HCT116 (cell line): ENCODE data around the gene RAI2.

ENCODE experiments used
- CEBPB ChIP-seq: IDR thresholded peaks from 2 replicates; pipeline ENCODE4 v1.6.1; 2012; ENCODE audit warnings: low read depth
- EZH2phosphoT487 ChIP-seq: fragments of 200-600 bp; IDR thresholded peaks from 2 replicates; pipeline ENCODE4 v1.6.1; 2018; ENCODE audit warnings: antibody characterized with exemption, borderline replicate concordance
- POLR2AphosphoS5 ChIP-seq: IDR thresholded peaks from 2 replicates; pipeline ENCODE4 v1.6.1; 2011; ENCODE audit warnings: mild to moderate bottlenecking, low read depth, low read length, moderate library complexity
- RAD21 ChIP-seq: IDR thresholded peaks from 2 replicates; pipeline ENCODE4 v1.6.1; 2012; ENCODE audit warnings: low read depth, mild to moderate bottlenecking
- TF ChIP-seq, protein P1 (sequence below), 3 experiments: fragments of 200-600 bp in 1 of 3; sonication (generic) in 1 of 3; IDR thresholded peaks in 2 of 3; conservative IDR thresholded peaks in 1 of 3; 2 replicates each; pipeline ENCODE4 v1.5.1; 2012 to 2017; ENCODE audit warnings: low read depth in 2 of 3, low read length in 2 of 3, antibody characterized with exemption in 1 of 3, borderline replicate concordance in 1 of 3, control low read depth in 1 of 3, mild to moderate bottlenecking in 1 of 3, mixed read lengths in 1 of 3, mixed run types in 1 of 3, moderate library complexity in 1 of 3; ENCODE audit not compliant: insufficient read depth in 1 of 3

- no peak for TF ChIP-seq CEBPB
- TF ChIP-seq EZH2phosphoT487: no peak
- TF ChIP-seq RAD21: no peak
- TF ChIP-seq, protein P1, sequence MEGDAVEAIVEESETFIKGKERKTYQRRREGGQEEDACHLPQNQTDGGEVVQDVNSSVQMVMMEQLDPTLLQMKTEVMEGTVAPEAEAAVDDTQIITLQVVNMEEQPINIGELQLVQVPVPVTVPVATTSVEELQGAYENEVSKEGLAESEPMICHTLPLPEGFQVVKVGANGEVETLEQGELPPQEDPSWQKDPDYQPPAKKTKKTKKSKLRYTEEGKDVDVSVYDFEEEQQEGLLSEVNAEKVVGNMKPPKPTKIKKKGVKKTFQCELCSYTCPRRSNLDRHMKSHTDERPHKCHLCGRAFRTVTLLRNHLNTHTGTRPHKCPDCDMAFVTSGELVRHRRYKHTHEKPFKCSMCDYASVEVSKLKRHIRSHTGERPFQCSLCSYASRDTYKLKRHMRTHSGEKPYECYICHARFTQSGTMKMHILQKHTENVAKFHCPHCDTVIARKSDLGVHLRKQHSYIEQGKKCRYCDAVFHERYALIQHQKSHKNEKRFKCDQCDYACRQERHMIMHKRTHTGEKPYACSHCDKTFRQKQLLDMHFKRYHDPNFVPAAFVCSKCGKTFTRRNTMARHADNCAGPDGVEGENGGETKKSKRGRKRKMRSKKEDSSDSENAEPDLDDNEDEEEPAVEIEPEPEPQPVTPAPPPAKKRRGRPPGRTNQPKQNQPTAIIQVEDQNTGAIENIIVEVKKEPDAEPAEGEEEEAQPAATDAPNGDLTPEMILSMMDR (IDR thresholded peaks at IDR 0.05 in 2 of 3, conservative IDR thresholded peaks at IDR 0.05 in 1 of 3; ENCODE audit: borderline replicate concordance in 1 of 3, insufficient read depth in 1 of 3, low read depth in 2 of 3, low read length in 2 of 3): no peak
- TF ChIP-seq POLR2AphosphoS5: no peak
Measured at GRCh38 chrX:17848545-17849265, 12.4 kb downstream of the RAI2 start.
